ENCODE measurements around the gene SMIM32. TPM values are rescaled to one million over a fixed set of nuclear protein-coding genes. Genes with fewer than 3 reads are reported as not detected.

Gene SMIM32
- total RNA-seq, 4 donors from 2014 or later: not detected

- H3K27me3 ChIP-seq: peaks cover 36% of the 10 kb centered on the region
- no peak overlapping the region for H3K27ac ChIP-seq
- ATAC-seq: no peak
- 63% methylated on average over 15 of the region's 44 CpGs; no CpG with 5 or more reads in 1 of the 2 donors for WGBS, 2 donors (ENCODE audit: low coverage in 1 of 2)
- H3K4me3 ChIP-seq: peak overlapping the region in 1 of 2 donors; percentile 54
- peaks cover 0 to 25% of the 10 kb centered on the region in 2 donors for H3K36me3 ChIP-seq
- H3K4me1 ChIP-seq: peaks cover 0 to 39% (median 17%) of the 10 kb centered on the region in 3 donors
- no peaks in the 10 kb centered on the region for H3K9me3 ChIP-seq
- TF ChIP-seq, protein P1, sequence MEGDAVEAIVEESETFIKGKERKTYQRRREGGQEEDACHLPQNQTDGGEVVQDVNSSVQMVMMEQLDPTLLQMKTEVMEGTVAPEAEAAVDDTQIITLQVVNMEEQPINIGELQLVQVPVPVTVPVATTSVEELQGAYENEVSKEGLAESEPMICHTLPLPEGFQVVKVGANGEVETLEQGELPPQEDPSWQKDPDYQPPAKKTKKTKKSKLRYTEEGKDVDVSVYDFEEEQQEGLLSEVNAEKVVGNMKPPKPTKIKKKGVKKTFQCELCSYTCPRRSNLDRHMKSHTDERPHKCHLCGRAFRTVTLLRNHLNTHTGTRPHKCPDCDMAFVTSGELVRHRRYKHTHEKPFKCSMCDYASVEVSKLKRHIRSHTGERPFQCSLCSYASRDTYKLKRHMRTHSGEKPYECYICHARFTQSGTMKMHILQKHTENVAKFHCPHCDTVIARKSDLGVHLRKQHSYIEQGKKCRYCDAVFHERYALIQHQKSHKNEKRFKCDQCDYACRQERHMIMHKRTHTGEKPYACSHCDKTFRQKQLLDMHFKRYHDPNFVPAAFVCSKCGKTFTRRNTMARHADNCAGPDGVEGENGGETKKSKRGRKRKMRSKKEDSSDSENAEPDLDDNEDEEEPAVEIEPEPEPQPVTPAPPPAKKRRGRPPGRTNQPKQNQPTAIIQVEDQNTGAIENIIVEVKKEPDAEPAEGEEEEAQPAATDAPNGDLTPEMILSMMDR (IDR thresholded peaks at IDR 0.05): no peak
- TF ChIP-seq POLR2A (IDR thresholded peaks at IDR 0.05): no peak
- TF ChIP-seq EP300 (IDR thresholded peaks at IDR 0.05): no peak
- no peak for TF ChIP-seq POLR2AphosphoS5 (IDR thresholded peaks at IDR 0.05)
Measured at GRCh38 chr5:136191304-136192014, 1.5 kb downstream of the SMIM32 start.

GRCh38 chr5:136190904-136191303 is 2.1 kb downstream of the SMIM32 start:
- Histone ChIP-seq H3K4me1 (peaks cover 0 to 34% (median 17%) of the 10 kb centered on the region in 3 donors), H3K4me3 (no peak overlapping the region), H3K9me3 (no peaks in the 10 kb centered on the region), H3K36me3 (peaks cover 0 to 29% of the 10 kb centered on the region in 2 donors), H3K27ac (no peak overlapping the region), H3K27me3 (peaks cover 36% of the 10 kb centered on the region)
- TF ChIP-seq POLR2AphosphoS5 (IDR thresholded peaks at IDR 0.05): no peak
- ATAC-seq: no peak
- no CpG with 5 or more reads among the region's 1 CpG for WGBS, 2 donors (ENCODE audit: low coverage in 1 of 2)

DNA sequence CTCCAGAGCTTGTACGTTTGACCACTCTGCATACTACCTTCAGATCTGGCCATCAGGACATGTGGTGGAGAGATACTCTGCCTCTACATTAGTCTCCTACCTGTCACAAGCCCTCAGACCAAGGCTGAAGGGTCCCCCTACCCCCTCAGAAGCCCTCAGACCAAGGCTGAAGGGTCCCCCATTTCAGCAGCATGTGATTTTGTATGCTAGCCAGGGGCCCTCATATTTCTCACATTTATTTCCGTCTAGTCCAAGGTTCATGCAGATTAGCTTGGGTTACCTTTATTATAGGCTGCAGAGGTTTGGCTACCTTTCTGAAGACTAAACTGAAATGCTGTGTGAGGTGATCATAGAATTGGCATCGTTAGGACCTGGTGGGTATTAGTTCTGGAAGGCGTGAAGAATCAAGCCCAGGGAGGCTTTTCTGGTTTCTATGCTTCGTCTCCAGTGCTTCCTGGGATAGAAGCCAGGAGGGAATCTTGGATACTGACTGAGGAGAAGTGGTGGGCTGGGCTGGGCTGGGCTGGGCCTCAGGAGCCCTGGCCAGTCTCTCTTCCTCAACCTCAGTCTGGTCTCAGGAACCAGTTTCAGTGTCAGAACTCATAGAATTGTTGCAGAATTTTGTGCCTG is 2.8 kb downstream of the SMIM32 start:
- no peak for ATAC-seq
- Histone ChIP-seq H3K36me3 (peaks cover 0 to 34% of the 10 kb centered on the region in 2 donors), H3K27ac (no peak overlapping the region), H3K4me1 (peaks cover 0 to 29% (median 17%) of the 10 kb centered on the region in 3 donors), H3K4me3 (no peak overlapping the region), H3K9me3 (no peaks in the 10 kb centered on the region), H3K27me3 (peaks cover 36% of the 10 kb centered on the region)
- TF ChIP-seq POLR2A (IDR thresholded peaks at IDR 0.05): no peak
- TF ChIP-seq, protein P1 (IDR thresholded peaks at IDR 0.05): no peak
- no peak for TF ChIP-seq POLR2AphosphoS5 (IDR thresholded peaks at IDR 0.05)
- TF ChIP-seq EP300 (IDR thresholded peaks at IDR 0.05): no peak
- 55 to 58% methylated on average over 2 to 5 of the region's 5 CpGs for WGBS, 2 donors (ENCODE audit: low coverage in 1 of 2)

GRCh38 chr5:136188859-136189258 is 4.1 kb downstream of the SMIM32 start:
- no peaks in the 10 kb centered on the region for H3K9me3 ChIP-seq
- WGBS, 2 donors (ENCODE audit: low coverage in 1 of 2): 92 to 95% methylated on average over 4 to 7 of the region's 7 CpGs
- no peak overlapping the region for H3K4me3 ChIP-seq
- ATAC-seq: no peak
- peaks cover 0 to 34% of the 10 kb centered on the region in 2 donors for H3K36me3 ChIP-seq
- TF ChIP-seq POLR2A (IDR thresholded peaks at IDR 0.05) (no peak), POLR2AphosphoS5 (IDR thresholded peaks at IDR 0.05) (no peak), EP300 (IDR thresholded peaks at IDR 0.05) (no peak)
- TF ChIP-seq, protein P1 (IDR thresholded peaks at IDR 0.05): no peak
- H3K27me3 ChIP-seq: peaks cover 36% of the 10 kb centered on the region
- H3K4me1 ChIP-seq: peaks cover 0 to 27% (median 17%) of the 10 kb centered on the region in 3 donors
- H3K27ac ChIP-seq: no peak overlapping the region

GRCh38 chr5:136186796-136187195 is 6.2 kb downstream of the SMIM32 start:
- WGBS, 2 donors (ENCODE audit: low coverage in 1 of 2): 74 to 83% methylated on average over 2 of the region's 2 CpGs
- H3K36me3 ChIP-seq: peaks cover 0 to 46% of the 10 kb centered on the region in 2 donors
- no peaks in the 10 kb centered on the region for H3K9me3 ChIP-seq
- peaks cover 15% of the 10 kb centered on the region for H3K27me3 ChIP-seq
- H3K4me3 ChIP-seq: no peak overlapping the region
- ATAC-seq: no peak
- no peak overlapping the region for H3K27ac ChIP-seq
- TF ChIP-seq, protein P1 (IDR thresholded peaks at IDR 0.05): no peak
- TF ChIP-seq POLR2A (IDR thresholded peaks at IDR 0.05) (no peak), POLR2AphosphoS5 (IDR thresholded peaks at IDR 0.05) (no peak), EP300 (IDR thresholded peaks at IDR 0.05) (no peak)
- H3K4me1 ChIP-seq: peaks cover 0 to 7% (median 3%) of the 10 kb centered on the region in 3 donors
